ENCODE data around the gene HSPA12A. TPM values are rescaled to one million over a fixed set of nuclear protein-coding genes. Genes with fewer than 3 reads are reported as not detected.

The HSPA12A gene
- total RNA-seq = 41.1 TPM

GRCh38 chr10:116742367-116743265 lies at the start of gene HSPA12A:
Gene HSPA12A, minus strand, starts transcription at chr10:116742566. Its CDS starts 97 bp downstream, at chr10:116742469.

Other genes with a start within 250 kb of the HSPA12A start
- gene PNLIP, start 196.6 kb downstream of the HSPA12A start, total RNA-seq = not detected
- not detected for gene PNLIPRP1, start 151.6 kb downstream of the HSPA12A start, total RNA-seq
- gene PNLIPRP2, start 121.6 kb downstream of the HSPA12A start, total RNA-seq = not detected
- 3.9 TPM for gene ENO4, start 106.9 kb upstream of the HSPA12A start, total RNA-seq